ENCODE measurements around the gene EDNRA. TPM values are rescaled to one million over a fixed set of nuclear protein-coding genes. Genes with fewer than 3 reads are reported as not detected.
A peak's percentile ranks its signal among the peaks of the same experiment; 100 is the strongest.
"Not testable (repeated sequence)": the region's sequence is repeated elsewhere in the genome, so short reads cannot be mapped to it uniquely, and the experiment has no call there.

EDNRA gene
- not detected for total RNA-seq

DNA sequence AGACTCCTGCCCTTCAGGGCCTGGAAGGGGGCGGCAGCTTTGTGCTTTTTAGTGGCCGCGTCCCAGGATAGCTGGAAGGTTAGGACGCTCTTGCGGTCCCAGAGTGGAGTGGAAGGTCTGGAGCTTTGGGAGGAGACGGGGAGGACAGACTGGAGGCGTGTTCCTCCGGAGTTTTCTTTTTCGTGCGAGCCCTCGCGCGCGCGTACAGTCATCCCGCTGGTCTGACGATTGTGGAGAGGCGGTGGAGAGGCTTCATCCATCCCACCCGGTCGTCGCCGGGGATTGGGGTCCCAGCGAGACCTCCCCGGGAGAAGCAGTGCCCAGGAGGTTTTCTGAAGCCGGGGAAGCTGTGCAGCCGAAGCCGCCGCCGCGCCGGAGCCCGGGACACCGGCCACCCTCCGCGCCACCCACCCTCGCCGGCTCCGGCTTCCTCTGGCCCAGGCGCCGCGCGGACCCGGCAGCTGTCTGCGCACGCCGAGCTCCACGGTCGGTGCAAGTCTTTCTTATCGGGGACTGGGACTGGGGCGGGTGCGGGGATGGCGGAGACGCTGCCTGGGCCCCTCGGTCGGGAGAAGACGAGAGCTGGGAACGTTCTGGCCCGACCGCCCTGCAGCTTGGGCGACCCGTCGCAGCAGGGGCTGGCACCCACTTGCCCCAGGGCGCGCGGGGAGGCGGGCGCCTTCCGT is at the start of gene EDNRA:
Gene EDNRA, plus strand, starts transcription at position 207 of the 686 bp plus-strand sequence. CDS start 4,585 bp downstream, outside the sequence.
- DNase-seq, result peak; percentile 26
- H3K4me3 Mint-ChIP-seq, result no peak within 1 kb of the TSS
- H3K36me3 Mint-ChIP-seq, result no peaks in the 10 kb centered on the region
- no peaks in the 10 kb centered on the region for H3K9me3 Mint-ChIP-seq
- POLR2A ChIA-PET, result no interaction called here
- ATAC-seq (ENCODE audit: low read depth), result peak; percentile 14
- no peaks in the 10 kb centered on the region for H3K4me1 Mint-ChIP-seq
- no peak within 1 kb of the TSS for H3K27ac Mint-ChIP-seq
- H3K27me3 Mint-ChIP-seq, result peaks cover 34% of the 10 kb centered on the region

DNA sequence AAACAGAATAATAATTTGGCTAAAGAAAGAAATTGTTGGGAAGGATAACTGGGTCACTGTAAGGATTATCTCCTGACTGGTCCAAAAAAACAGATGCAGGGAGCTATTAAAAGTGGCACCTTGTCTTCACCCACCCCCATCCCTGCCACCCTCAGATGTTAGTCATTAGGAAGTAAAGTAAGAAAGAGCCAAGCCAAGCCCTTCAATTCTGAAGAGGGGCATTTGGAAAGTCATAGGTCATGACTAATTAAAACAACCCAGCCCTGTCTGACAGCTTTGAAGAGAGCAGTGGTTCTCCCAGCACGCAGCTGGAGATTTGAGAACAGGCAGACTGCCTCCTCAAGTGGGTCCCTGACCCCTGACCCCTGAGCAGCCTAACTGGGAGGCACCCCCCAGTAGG is 46.5 kb upstream of the EDNRA start:
- DNase-seq; H3K27ac Mint-ChIP-seq; ATAC-seq (ENCODE audit: low read depth); H3K27me3 Mint-ChIP-seq; H3K36me3 Mint-ChIP-seq; H3K9me3 Mint-ChIP-seq; H3K4me3 Mint-ChIP-seq; POLR2A ChIA-PET; H3K4me1 Mint-ChIP-seq: not testable (repeated sequence)

DNA sequence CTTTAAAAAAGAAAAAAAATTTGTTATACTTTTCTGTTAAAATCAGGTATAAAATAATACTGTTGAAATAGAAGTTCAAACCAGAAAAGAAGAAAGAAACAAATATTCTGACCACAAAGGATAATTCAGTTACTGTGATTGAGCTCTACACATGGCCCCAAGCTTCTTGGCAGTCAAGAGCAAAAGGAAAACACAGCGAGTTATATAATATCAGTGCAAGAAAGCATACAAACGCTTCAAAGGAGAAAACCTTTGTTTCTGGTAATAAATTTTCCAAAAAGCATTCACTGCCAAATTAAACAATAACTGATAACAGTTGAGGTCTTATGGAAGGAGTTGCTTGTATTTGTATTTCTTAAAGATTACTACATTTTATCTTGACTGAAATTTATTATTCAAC is 40.5 kb upstream of the EDNRA start:
- H3K36me3 Mint-ChIP-seq, result no peaks in the 10 kb centered on the region

DNA sequence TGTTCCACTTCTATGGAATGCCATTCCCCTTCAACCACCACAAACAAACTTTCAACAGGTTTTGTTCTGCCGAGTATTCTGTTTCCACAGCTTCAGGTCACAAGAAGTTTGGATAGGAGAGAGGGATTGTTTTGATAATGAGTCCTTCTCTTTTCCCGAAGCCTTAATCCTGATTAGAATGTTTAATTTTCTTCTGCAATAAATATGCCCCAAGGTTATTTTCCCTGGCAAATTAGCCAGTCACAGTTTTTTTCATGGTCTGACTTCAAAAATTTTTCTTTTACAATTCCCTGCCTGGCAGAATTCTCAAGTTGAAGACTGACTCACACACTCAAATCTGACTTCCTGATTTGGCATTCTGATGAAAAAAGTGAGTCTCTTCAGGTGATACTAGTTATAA is 33.1 kb upstream of the EDNRA start:
- no peak overlapping the region for H3K27ac Mint-ChIP-seq
- H3K4me3 Mint-ChIP-seq, result no peak overlapping the region
- ATAC-seq (ENCODE audit: low read depth), result no peak
- no peak for DNase-seq
- no peaks in the 10 kb centered on the region for H3K9me3 Mint-ChIP-seq
- no peaks in the 10 kb centered on the region for H3K27me3 Mint-ChIP-seq
- no peaks in the 10 kb centered on the region for H3K4me1 Mint-ChIP-seq
- POLR2A ChIA-PET, result no interaction called here
- H3K36me3 Mint-ChIP-seq, result no peaks in the 10 kb centered on the region

More for the DNA sequence above, 40.5 kb upstream of the EDNRA start:
- DNase-seq (no peak), ATAC-seq (ENCODE audit: low read depth) (no peak)
- no peaks in the 10 kb centered on the region for H3K9me3 Mint-ChIP-seq
- no peak overlapping the region for H3K4me3 Mint-ChIP-seq
- no peaks in the 10 kb centered on the region for H3K4me1 Mint-ChIP-seq
- no peak overlapping the region for H3K27ac Mint-ChIP-seq
- H3K27me3 Mint-ChIP-seq, result no peaks in the 10 kb centered on the region
- POLR2A ChIA-PET, result no interaction called here

DNA sequence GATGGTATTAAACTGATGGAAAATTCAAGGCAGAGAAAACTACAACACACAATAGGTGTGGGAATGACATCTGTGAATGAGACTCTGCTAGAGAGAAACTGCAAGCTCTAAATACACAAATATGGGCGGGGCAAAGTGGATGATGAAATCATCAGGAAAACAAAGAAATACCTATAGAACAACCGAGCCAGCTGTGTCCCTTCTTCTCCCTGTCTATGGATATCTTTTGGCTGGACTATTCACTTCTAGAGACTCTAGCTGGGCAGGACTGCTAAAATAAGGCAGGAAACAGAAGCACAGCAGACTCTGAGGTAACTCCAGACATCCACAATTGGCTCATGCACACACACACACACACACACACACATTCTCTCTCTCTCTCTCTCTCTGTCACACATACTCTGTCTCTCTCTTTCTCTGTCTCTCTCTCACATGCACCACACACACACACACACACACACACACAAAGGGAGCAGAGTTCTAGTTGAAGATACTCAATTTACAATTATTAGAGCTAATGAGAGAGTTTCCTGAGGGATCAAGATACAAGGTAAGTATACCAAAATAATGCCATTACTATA is 27.2 kb upstream of the EDNRA start:
- H3K4me1 Mint-ChIP-seq, result no peaks in the 10 kb centered on the region
- no peak for DNase-seq
- H3K27me3 Mint-ChIP-seq, result no peaks in the 10 kb centered on the region
- no peak overlapping the region for H3K27ac Mint-ChIP-seq
- no peaks in the 10 kb centered on the region for H3K36me3 Mint-ChIP-seq
- H3K9me3 Mint-ChIP-seq, result no peaks in the 10 kb centered on the region
- POLR2A ChIA-PET, result no interaction called here
- ATAC-seq (ENCODE audit: low read depth), result no peak
- no peak overlapping the region for H3K4me3 Mint-ChIP-seq

DNA sequence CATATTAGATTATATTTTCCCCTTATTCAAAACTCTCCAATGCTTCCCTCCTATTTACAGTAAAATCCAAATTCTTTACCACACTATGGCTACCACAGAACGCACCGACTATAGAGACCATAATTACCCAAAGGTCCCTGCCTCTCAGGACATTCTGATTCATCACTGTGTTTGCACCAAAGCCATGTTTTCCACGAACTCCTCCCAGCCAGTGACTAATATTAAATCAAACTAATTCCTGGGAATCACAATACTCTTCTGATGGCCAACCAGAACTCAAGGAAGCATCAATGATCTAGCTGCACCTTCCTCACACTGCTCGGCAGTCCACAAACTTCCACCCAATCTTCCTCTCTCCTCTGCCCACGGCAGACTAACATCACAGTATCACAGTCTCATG is 24.2 kb upstream of the EDNRA start:
- DNase-seq (no peak), ATAC-seq (ENCODE audit: low read depth) (no peak)
- POLR2A ChIA-PET, result no interaction called here
- Mint-ChIP-seq H3K36me3 (no peaks in the 10 kb centered on the region), H3K9me3 (no peaks in the 10 kb centered on the region), H3K4me1 (no peaks in the 10 kb centered on the region), H3K27me3 (no peaks in the 10 kb centered on the region), H3K27ac (no peak overlapping the region), H3K4me3 (no peak overlapping the region)

DNA sequence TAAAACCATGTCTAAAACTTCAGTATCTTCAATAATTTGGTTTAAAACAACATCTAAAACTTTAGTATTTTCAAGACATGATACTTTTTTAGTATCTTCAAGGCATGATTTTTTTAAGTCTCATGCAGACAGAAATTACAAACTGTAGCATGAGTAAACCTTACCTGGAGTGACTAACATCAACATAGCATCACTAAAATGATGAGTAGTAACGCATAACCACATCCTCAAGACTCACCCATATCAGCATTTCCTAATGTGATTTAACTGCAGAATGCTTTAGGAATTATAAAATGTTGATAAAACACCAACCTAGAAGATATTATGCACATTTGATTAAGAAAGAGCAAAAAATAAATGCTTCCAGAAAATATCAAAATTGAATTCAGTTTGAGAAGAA is 19.7 kb upstream of the EDNRA start:
- no peak overlapping the region for H3K27ac Mint-ChIP-seq
- no peaks in the 10 kb centered on the region for H3K27me3 Mint-ChIP-seq
- ATAC-seq (ENCODE audit: low read depth) (no peak), DNase-seq (no peak)
- peaks cover 3% of the 10 kb centered on the region for H3K9me3 Mint-ChIP-seq
- H3K36me3 Mint-ChIP-seq, result no peaks in the 10 kb centered on the region
- H3K4me3 Mint-ChIP-seq, result no peak overlapping the region
- POLR2A ChIA-PET, result no interaction called here
- H3K4me1 Mint-ChIP-seq, result no peaks in the 10 kb centered on the region

DNA sequence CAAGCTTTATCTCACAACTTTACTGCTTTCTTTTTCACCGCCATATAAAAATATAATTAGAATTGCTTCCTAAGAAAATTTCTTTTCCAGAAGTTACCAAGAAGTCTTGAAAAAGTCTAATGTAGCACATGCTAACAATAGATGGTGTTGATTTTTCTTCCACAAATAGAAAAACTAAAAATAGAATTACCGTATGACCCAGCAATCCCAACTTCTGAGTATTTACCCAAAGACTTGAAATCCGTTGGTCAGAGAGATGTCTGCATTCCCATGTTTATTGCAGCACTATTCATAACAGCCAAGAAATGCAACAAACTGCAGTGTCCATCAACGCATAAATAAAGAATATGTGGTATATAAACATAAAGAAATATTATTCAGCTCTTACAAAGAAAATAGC is 17.8 kb upstream of the EDNRA start:
- H3K9me3 Mint-ChIP-seq, result peaks cover 3% of the 10 kb centered on the region
- H3K36me3 Mint-ChIP-seq, result no peaks in the 10 kb centered on the region
- no peaks in the 10 kb centered on the region for H3K4me1 Mint-ChIP-seq
- ATAC-seq (ENCODE audit: low read depth) (no peak), DNase-seq (no peak)
- no peak overlapping the region for H3K27ac Mint-ChIP-seq
- H3K4me3 Mint-ChIP-seq, result no peak overlapping the region
- H3K27me3 Mint-ChIP-seq, result no peaks in the 10 kb centered on the region
- POLR2A ChIA-PET, result no interaction called here

DNA sequence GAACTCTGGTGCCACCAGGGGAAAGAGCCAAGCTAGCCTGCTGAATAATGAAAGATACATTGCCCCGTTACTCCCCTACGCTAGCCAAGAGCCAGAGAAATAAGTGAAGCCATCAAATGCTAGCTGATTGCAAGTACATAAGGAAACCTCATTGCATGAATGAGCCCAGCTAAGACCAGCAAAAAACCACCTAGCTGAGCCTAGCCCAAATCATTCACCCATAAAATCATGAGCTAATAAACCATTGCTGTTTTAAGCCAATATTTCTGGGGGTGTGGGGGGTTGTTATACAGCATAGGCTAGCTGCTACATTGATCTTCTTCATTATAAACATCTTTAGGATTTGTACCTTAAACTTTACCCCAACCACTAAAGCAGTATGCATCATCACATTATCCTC is 15.4 kb upstream of the EDNRA start:
- ATAC-seq (ENCODE audit: low read depth) (no peak), DNase-seq (no peak)
- no peak overlapping the region for H3K27ac Mint-ChIP-seq
- H3K27me3 Mint-ChIP-seq, result no peaks in the 10 kb centered on the region
- H3K36me3 Mint-ChIP-seq, result no peaks in the 10 kb centered on the region
- H3K9me3 Mint-ChIP-seq, result peaks cover 5% of the 10 kb centered on the region
- no peak overlapping the region for H3K4me3 Mint-ChIP-seq
- H3K4me1 Mint-ChIP-seq, result no peaks in the 10 kb centered on the region
- POLR2A ChIA-PET, result no interaction called here

DNA sequence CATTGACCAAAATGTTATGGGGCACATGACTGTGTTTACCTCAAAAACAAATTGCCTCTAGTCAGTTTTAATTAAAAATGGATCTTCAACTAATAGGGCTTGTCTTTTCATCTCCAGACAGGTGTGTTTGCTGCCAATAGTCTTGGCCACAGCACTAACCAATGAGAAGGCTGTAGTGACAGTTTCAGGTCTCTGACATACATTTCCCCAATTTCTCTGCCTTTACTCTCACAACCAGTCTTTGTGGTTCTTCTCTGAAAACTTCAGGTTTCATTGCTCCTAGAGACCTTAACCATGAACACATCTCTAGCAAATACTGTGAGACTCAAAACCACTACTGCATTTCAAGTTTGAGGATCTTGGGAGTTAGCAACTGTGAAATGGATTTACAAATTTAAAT is 3.5 kb upstream of the EDNRA start:
- DNase-seq (no peak), ATAC-seq (ENCODE audit: low read depth) (no peak)
- no peaks in the 10 kb centered on the region for H3K9me3 Mint-ChIP-seq
- H3K27ac Mint-ChIP-seq, result no peak overlapping the region
- peaks cover 28% of the 10 kb centered on the region for H3K27me3 Mint-ChIP-seq
- POLR2A ChIA-PET, result no interaction called here
- no peaks in the 10 kb centered on the region for H3K36me3 Mint-ChIP-seq
- H3K4me1 Mint-ChIP-seq, result no peaks in the 10 kb centered on the region
- H3K4me3 Mint-ChIP-seq, result no peak overlapping the region

DNA sequence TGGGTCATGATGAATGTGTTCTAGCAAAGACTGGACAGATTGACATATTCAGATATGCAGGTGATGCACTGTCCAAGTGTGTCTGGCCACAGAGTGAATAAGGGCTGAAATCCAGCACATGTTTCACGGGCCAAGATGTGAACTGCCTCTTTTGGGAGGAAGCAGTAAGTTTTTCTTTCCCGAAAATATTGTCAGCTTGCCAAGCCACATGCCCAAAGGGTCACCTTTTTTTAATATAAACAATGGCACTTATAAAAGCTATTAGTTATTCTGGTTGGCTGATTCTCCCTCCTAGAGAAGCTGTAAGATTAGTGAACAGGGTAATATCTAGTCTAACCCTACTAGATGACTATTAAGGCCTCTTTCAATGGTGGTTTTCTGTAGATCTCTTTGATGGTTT is 1.5 kb upstream of the EDNRA start:
- DNase-seq (no peak), ATAC-seq (ENCODE audit: low read depth) (no peak)
- H3K27ac Mint-ChIP-seq, result no peak overlapping the region
- no peaks in the 10 kb centered on the region for H3K4me1 Mint-ChIP-seq
- peaks cover 35% of the 10 kb centered on the region for H3K27me3 Mint-ChIP-seq
- H3K9me3 Mint-ChIP-seq, result no peaks in the 10 kb centered on the region
- H3K4me3 Mint-ChIP-seq, result no peak overlapping the region
- no peaks in the 10 kb centered on the region for H3K36me3 Mint-ChIP-seq
- POLR2A ChIA-PET, result no interaction called here

DNA sequence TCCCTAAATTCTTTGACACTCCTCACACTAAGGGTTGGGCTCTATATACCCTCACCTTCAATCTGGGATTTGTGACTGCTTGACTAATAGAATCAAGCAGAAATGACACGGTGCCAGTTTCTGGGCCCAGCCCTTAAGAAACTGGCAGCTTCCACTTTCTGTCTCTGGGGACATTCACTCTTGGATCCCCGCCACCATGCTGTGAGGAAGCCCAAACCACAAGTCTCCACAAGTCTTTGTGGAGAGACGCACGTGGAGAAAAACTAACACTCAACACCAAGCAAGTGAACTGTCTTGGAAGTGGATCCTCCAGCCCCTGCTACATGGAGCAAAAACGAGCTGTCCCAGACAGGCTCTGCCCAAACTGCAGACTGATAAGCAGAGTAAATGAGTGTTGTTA is 1.1 kb upstream of the EDNRA start:
- H3K9me3 Mint-ChIP-seq, result no peaks in the 10 kb centered on the region
- POLR2A ChIA-PET, result no interaction called here
- no peak for ATAC-seq (ENCODE audit: low read depth)
- no peak for DNase-seq
- H3K36me3 Mint-ChIP-seq, result no peaks in the 10 kb centered on the region
- no peaks in the 10 kb centered on the region for H3K4me1 Mint-ChIP-seq
- H3K27ac Mint-ChIP-seq, result no peak overlapping the region
- no peak overlapping the region for H3K4me3 Mint-ChIP-seq
- peaks cover 34% of the 10 kb centered on the region for H3K27me3 Mint-ChIP-seq

DNA sequence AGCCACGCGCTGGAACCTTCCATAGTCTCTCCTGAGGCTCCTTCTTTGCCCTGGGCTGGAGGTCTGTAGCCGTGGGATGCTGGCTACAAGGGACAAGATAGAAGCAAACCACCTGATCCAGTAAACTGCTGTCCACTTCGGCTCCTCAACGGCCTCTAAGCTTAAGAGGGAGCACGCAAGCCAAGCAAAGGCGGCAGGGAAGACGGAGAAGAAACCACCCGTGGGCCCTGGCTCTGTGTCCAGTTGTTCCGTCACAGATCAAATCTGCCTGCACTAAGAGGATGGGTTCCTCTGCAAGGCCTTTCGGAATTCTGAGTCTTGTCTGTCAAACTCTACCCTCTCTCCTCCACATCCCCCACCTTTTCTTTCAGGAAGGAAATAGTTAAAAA is 401 bp upstream of the EDNRA start:
- Mint-ChIP-seq H3K27ac (no peak overlapping the region), H3K27me3 (peaks cover 34% of the 10 kb centered on the region), H3K4me1 (no peaks in the 10 kb centered on the region), H3K4me3 (no peak overlapping the region), H3K9me3 (no peaks in the 10 kb centered on the region), H3K36me3 (no peaks in the 10 kb centered on the region)
- DNase-seq (no peak), ATAC-seq (ENCODE audit: low read depth) (no peak)
- POLR2A ChIA-PET, result no interaction called here

DNA sequence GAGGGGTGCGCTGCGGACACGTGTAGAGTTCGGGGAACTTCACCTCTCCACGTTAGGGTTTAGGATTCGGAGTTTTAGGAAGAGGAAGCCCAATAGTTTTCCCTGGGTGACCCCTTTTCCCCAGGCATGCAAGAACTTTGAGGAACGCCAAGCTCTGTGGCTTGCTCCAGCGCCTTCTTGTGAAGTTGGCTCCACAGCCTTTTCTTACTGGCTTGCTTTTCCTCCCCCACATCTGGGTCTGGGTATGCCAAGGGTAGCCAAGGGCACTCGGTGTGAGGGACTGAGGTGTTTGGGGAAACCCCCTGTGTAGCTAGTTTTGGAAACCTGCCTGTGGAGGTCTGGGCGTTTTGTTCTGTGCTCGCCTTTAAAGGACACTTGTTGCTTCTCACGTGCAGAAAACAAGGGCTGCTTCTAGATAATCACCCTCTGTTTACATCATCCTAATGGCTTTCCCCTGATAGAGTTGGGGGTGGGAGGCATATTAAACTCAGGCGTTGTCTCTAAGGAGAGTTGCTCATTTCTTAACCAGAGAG is 746 bp downstream of the EDNRA start:
- H3K4me1 Mint-ChIP-seq, result no peaks in the 10 kb centered on the region
- H3K9me3 Mint-ChIP-seq, result no peaks in the 10 kb centered on the region
- H3K27ac Mint-ChIP-seq, result no peak overlapping the region
- no peaks in the 10 kb centered on the region for H3K36me3 Mint-ChIP-seq
- no peak overlapping the region for H3K4me3 Mint-ChIP-seq
- H3K27me3 Mint-ChIP-seq, result peaks cover 34% of the 10 kb centered on the region
- POLR2A ChIA-PET, result no interaction called here
- DNase-seq (no peak), ATAC-seq (ENCODE audit: low read depth) (no peak)

Measured in activated naive CD8-positive, alpha-beta T cell treated with anti-CD3 and anti-CD28 coated beads, Interleukin-2, amount 10 ng/mL, durations not matched to agents 7 days and 5 days (primary cell).